Measurements from ENCODE around the gene DNAH7. TPM values are rescaled to one million over a fixed set of nuclear protein-coding genes. Genes with fewer than 3 reads are reported as not detected.

The DNAH7 gene
- polyA plus RNA-seq, 4 donors: under 0.01 to 1.1 (median 0.10) TPM; not detected in 1

DNA sequence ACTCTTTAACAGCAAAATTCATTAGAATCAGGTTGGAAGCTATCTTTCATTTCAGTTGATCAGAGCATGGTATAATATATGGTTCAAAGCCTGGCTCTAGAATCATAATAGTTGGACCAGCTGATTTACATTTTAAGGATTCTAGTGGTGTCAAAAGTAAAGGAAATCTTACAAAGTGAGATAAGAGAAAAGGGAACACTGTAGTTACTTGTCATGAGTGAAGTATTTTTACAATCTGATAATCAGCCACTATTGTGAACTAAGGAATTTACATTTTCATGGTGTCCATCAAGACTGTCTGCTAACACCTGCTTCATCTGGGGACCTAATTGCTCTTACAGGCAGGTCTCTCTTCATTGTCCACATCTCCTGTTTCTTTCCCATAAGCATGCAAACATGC is 250.5 kb downstream of the DNAH7 start:
- no peak overlapping the region for H3K27ac ChIP-seq (ENCODE audit: low read depth in 1 of 3, low read length in 2 of 3)
- FAIRE-seq (no peak), DNase-seq (peak in 1 of 2 donors; percentile 13)
- no peaks in the 10 kb centered on the region for H3K36me3 ChIP-seq (ENCODE audit: control insufficient read depth in 3 of 3, insufficient read depth in 2 of 3, low read depth in 1 of 3, low read length in 3 of 3)
- no peaks in the 10 kb centered on the region for H3K4me1 ChIP-seq (ENCODE audit: control insufficient read depth in 3 of 3, insufficient read depth in 2 of 3, low read depth in 1 of 3, low read length in 2 of 3)
- H3K9me3 ChIP-seq (ENCODE audit: control insufficient read depth in 2 of 2, insufficient read depth in 1 of 2, low read depth in 1 of 2, low read length in 1 of 2): no peaks in the 10 kb centered on the region
- no peak overlapping the region for H3K4me3 ChIP-seq (ENCODE audit: low read depth in 1 of 3, low read length in 3 of 3)
- H3K27me3 ChIP-seq (ENCODE audit: control insufficient read depth in 3 of 3, insufficient read depth in 3 of 3, low read length in 3 of 3): no peaks in the 10 kb centered on the region

DNA sequence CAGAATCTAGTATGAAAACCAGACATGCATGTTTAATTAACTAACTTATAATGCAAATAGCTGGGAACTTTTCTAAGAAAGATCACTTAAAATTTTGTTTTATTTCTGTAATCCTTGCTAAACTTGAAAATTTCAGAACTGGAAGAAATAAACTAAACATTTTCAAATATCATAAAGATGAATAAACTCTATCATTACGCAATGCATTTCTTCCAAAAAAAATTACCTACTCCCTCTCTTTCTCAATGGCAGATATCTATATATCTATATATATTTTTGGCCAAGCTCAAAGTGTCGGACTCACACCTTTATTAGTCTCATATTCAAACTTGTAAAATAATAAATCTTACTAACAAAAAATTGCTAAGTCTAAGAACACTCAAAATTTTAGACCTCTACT is 253.6 kb downstream of the DNAH7 start:
- H3K4me3 ChIP-seq (ENCODE audit: low read depth in 1 of 3, low read length in 3 of 3): no peak overlapping the region
- H3K9me3 ChIP-seq (ENCODE audit: control insufficient read depth in 2 of 2, insufficient read depth in 1 of 2, low read depth in 1 of 2, low read length in 1 of 2): no peaks in the 10 kb centered on the region
- no peaks in the 10 kb centered on the region for H3K4me1 ChIP-seq (ENCODE audit: control insufficient read depth in 3 of 3, insufficient read depth in 2 of 3, low read depth in 1 of 3, low read length in 2 of 3)
- 91 to 96% (median 94%) methylated on average over 2 of the region's 2 CpGs for WGBS, 3 donors
- DNase-seq (no peak), FAIRE-seq (no peak)
- H3K27ac ChIP-seq (ENCODE audit: low read depth in 1 of 3, low read length in 2 of 3): no peak overlapping the region
- H3K27me3 ChIP-seq (ENCODE audit: control insufficient read depth in 3 of 3, insufficient read depth in 3 of 3, low read length in 3 of 3): no peaks in the 10 kb centered on the region
- H3K36me3 ChIP-seq (ENCODE audit: control insufficient read depth in 3 of 3, insufficient read depth in 2 of 3, low read depth in 1 of 3, low read length in 3 of 3): no peaks in the 10 kb centered on the region

DNA sequence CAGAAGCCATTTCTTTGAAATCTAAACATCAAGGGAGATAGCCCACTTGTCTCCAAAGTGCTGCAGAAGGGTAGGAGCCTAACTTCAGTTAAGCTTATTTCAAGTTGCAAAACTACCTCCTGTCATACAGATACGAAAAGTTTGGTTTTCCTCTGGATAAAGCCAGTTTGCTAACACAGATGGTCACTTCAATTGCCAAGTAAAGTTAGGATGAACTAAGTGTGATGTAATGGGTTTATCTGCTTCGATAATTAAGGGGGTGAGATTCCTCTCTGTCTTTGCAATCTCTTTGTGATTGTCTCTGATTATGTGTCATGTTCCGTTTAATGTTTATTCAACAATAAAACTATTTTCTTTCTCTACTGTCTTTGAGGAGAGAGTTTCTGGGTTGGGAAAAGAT is 255.2 kb downstream of the DNAH7 start:
- DNase-seq (no peak), FAIRE-seq (no peak)
- H3K4me1 ChIP-seq (ENCODE audit: control insufficient read depth in 3 of 3, insufficient read depth in 2 of 3, low read depth in 1 of 3, low read length in 2 of 3): no peaks in the 10 kb centered on the region
- H3K4me3 ChIP-seq (ENCODE audit: low read depth in 1 of 3, low read length in 3 of 3): no peak overlapping the region
- no peak overlapping the region for H3K27ac ChIP-seq (ENCODE audit: low read depth in 1 of 3, low read length in 2 of 3)
- no peaks in the 10 kb centered on the region for H3K36me3 ChIP-seq (ENCODE audit: control insufficient read depth in 3 of 3, insufficient read depth in 2 of 3, low read depth in 1 of 3, low read length in 3 of 3)
- H3K9me3 ChIP-seq (ENCODE audit: control insufficient read depth in 2 of 2, insufficient read depth in 1 of 2, low read depth in 1 of 2, low read length in 1 of 2): no peaks in the 10 kb centered on the region
- no peaks in the 10 kb centered on the region for H3K27me3 ChIP-seq (ENCODE audit: control insufficient read depth in 3 of 3, insufficient read depth in 3 of 3, low read length in 3 of 3)
- WGBS, 3 donors: 49 to 58% (median 57%) methylated on average over 3 of the region's 3 CpGs

DNA sequence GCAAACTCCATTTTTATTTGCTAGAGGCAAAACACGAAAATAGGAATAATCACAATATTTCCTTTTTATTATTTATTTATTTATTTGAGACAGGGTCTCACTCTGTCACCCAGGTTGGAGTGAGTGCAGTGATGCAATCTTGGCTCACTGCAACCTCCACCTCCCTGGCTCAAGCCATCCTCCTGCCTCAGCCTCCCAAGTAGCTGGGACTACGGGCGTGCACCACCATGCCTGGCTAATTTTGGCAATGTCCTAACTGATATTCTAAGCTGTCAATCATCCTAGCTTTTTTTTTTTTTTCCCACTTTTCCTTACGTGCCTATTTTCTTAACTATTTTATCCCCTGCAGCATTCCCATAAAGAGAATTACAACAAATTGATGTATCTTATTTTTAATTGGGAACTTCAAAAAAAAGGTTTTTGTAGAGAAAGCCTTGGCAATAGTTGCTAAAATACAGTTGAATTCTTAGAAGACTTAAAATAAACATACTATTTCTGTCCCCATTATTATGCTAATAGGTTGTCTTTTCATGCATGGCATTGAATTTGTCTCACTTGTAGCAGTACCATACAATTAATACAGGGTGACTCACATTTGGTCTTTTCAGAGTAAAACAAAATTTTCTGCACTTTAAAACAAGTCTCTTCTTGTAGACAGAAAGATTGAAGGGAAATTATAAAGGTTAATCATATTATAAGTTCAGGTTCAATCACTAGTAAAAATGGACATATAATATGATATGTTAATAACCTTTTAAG is 258.1 kb downstream of the DNAH7 start:
- DNase-seq (no peak), FAIRE-seq (no peak)
- Histone ChIP-seq H3K27ac (ENCODE audit: low read depth in 1 of 3, low read length in 2 of 3) (no peak overlapping the region), H3K27me3 (ENCODE audit: control insufficient read depth in 3 of 3, insufficient read depth in 3 of 3, low read length in 3 of 3) (no peaks in the 10 kb centered on the region), H3K4me3 (ENCODE audit: low read depth in 1 of 3, low read length in 3 of 3) (no peak overlapping the region), H3K4me1 (ENCODE audit: control insufficient read depth in 3 of 3, insufficient read depth in 2 of 3, low read depth in 1 of 3, low read length in 2 of 3) (no peaks in the 10 kb centered on the region), H3K9me3 (ENCODE audit: control insufficient read depth in 2 of 2, insufficient read depth in 1 of 2, low read depth in 1 of 2, low read length in 1 of 2) (no peaks in the 10 kb centered on the region), H3K36me3 (ENCODE audit: control insufficient read depth in 3 of 3, insufficient read depth in 2 of 3, low read depth in 1 of 3, low read length in 3 of 3) (no peaks in the 10 kb centered on the region)
- 78 to 84% (median 83%) methylated on average over 4 of the region's 4 CpGs for WGBS, 3 donors

DNA sequence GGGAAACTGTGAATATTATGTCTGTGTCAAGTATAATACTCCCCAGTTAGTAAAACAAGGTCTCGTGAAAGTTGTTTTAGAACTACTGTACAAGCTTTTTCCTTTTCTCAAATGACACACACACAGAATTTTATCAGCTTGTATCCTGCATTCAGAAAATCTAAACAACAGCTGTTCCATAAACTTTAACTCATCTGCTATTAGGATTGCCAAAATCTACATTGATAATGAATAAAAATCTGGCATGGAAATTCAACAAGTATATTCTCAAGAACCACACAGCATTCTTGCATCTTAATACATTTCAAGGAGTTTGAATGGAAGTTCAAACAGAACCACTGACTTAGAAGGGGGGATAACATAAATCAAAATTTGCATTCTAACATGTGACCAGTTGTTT is 260.4 kb downstream of the DNAH7 start:
- no peak for DNase-seq
- no peaks in the 10 kb centered on the region for H3K27me3 ChIP-seq (ENCODE audit: control insufficient read depth in 3 of 3, insufficient read depth in 3 of 3, low read length in 3 of 3)
- H3K36me3 ChIP-seq (ENCODE audit: control insufficient read depth in 3 of 3, insufficient read depth in 2 of 3, low read depth in 1 of 3, low read length in 3 of 3): no peaks in the 10 kb centered on the region
- WGBS, 3 donors: 72 to 91% (median 90%) methylated on average over 1 of the region's 1 CpG
- H3K4me3 ChIP-seq (ENCODE audit: low read depth in 1 of 3, low read length in 3 of 3): no peak overlapping the region
- no peak for FAIRE-seq
- H3K9me3 ChIP-seq (ENCODE audit: control insufficient read depth in 2 of 2, insufficient read depth in 1 of 2, low read depth in 1 of 2, low read length in 1 of 2): no peaks in the 10 kb centered on the region
- H3K4me1 ChIP-seq (ENCODE audit: control insufficient read depth in 3 of 3, insufficient read depth in 2 of 3, low read depth in 1 of 3, low read length in 2 of 3): no peaks in the 10 kb centered on the region
- no peak overlapping the region for H3K27ac ChIP-seq (ENCODE audit: low read depth in 1 of 3, low read length in 2 of 3)

DNA sequence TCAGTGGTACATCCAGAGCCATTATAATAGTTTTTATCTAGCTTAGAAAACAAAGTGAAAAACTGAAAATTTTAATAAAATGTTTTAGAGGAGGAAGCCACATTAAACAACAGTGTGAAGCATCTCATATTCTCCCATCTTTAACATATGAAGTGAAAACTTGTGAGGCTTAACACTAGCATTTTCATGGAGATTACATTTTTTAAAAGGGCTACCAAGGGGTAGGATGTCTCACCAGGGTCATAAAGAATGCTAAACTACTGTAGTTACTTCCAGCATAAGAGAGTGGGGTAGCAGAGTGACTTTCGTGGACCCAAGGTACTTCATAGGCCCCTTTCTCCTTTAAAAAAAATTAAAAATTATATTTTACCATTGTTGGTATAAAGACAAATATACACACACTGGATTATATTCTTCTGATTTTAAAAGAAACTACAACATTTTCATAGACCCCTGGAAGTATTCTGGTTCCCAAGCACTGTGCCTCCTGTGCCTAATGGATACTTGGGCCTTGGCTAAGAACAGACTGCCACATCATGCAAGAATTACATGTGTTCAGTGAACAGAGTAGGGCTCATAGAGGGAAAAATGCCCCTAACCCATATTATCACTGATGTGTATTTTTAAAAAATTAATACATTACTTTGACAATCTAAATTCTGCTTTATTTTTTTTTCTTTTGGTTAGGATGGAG is 263.2 kb downstream of the DNAH7 start:
- Histone ChIP-seq H3K27ac (ENCODE audit: low read depth in 1 of 3, low read length in 2 of 3) (no peak overlapping the region), H3K4me1 (ENCODE audit: control insufficient read depth in 3 of 3, insufficient read depth in 2 of 3, low read depth in 1 of 3, low read length in 2 of 3) (no peaks in the 10 kb centered on the region), H3K36me3 (ENCODE audit: control insufficient read depth in 3 of 3, insufficient read depth in 2 of 3, low read depth in 1 of 3, low read length in 3 of 3) (no peaks in the 10 kb centered on the region), H3K27me3 (ENCODE audit: control insufficient read depth in 3 of 3, insufficient read depth in 3 of 3, low read length in 3 of 3) (no peaks in the 10 kb centered on the region), H3K4me3 (ENCODE audit: low read depth in 1 of 3, low read length in 3 of 3) (no peak overlapping the region), H3K9me3 (ENCODE audit: control insufficient read depth in 2 of 2, insufficient read depth in 1 of 2, low read depth in 1 of 2, low read length in 1 of 2) (no peaks in the 10 kb centered on the region)
- FAIRE-seq: no peak
- no peak for DNase-seq
- 81 to 91% (median 88%) methylated on average over 1 of the region's 1 CpG for WGBS, 3 donors

DNA sequence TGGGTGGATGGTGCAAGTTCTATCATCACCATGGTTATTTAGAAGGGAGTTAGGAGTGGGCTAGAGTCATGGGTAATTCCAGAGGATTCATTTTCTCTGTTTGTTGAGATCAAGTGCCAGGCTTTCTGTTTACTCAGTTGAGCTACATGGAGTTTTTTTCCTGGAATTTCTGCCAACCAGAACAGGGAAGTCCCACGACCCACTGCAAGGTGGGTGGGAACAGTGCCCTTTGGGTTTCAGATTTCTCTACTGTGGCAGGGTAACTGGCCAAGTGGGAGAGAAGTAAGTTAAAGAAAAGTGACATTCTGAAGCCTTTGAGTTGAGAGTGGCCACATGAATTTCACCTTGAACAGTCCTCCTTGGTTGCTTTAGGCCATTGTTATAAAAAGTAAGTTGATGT is 272.8 kb downstream of the DNAH7 start:
- no peak for DNase-seq
- no peak overlapping the region for H3K27ac ChIP-seq (ENCODE audit: low read depth in 1 of 3, low read length in 2 of 3)
- no peak overlapping the region for H3K4me3 ChIP-seq (ENCODE audit: low read depth in 1 of 3, low read length in 3 of 3)

DNA sequence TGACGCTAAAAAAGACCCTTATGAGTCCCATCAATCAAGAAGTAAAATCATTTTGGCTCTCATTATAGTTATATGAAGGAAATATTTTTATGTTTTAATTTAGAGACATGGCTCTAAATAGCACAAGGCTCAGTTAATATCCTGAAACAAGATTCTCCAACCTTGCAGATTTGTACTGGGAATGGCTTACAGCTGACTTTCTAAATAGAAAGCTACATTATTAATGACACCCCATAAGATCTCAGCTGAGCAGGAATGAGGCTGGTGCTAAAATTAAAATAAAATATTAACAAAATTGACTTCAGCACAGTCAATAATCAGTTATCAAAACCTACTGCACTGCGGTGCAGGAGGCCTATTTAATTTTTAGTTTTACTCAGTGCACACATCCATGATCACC is 274.8 kb downstream of the DNAH7 start:
- H3K36me3 ChIP-seq (ENCODE audit: control insufficient read depth in 3 of 3, insufficient read depth in 2 of 3, low read depth in 1 of 3, low read length in 3 of 3): no peaks in the 10 kb centered on the region
- H3K4me1 ChIP-seq (ENCODE audit: control insufficient read depth in 3 of 3, insufficient read depth in 2 of 3, low read depth in 1 of 3, low read length in 2 of 3): no peaks in the 10 kb centered on the region
- no peaks in the 10 kb centered on the region for H3K9me3 ChIP-seq (ENCODE audit: control insufficient read depth in 2 of 2, insufficient read depth in 1 of 2, low read depth in 1 of 2, low read length in 1 of 2)
- DNase-seq: no peak
- H3K27ac ChIP-seq (ENCODE audit: low read depth in 1 of 3, low read length in 2 of 3): no peak overlapping the region
- WGBS, 3 donors: 75 to 91% (median 82%) methylated on average over 2 of the region's 2 CpGs
- no peak overlapping the region for H3K4me3 ChIP-seq (ENCODE audit: low read depth in 1 of 3, low read length in 3 of 3)
- H3K27me3 ChIP-seq (ENCODE audit: control insufficient read depth in 3 of 3, insufficient read depth in 3 of 3, low read length in 3 of 3): no peaks in the 10 kb centered on the region
- FAIRE-seq: no peak

More for the DNA sequence above, 272.8 kb downstream of the DNAH7 start:
- no peaks in the 10 kb centered on the region for H3K36me3 ChIP-seq (ENCODE audit: control insufficient read depth in 3 of 3, insufficient read depth in 2 of 3, low read depth in 1 of 3, low read length in 3 of 3)
- no peak for FAIRE-seq
- WGBS, 3 donors: 14 to 47% (median 18%) methylated on average over 1 of the region's 1 CpG
- no peaks in the 10 kb centered on the region for H3K4me1 ChIP-seq (ENCODE audit: control insufficient read depth in 3 of 3, insufficient read depth in 2 of 3, low read depth in 1 of 3, low read length in 2 of 3)
- no peaks in the 10 kb centered on the region for H3K27me3 ChIP-seq (ENCODE audit: control insufficient read depth in 3 of 3, insufficient read depth in 3 of 3, low read length in 3 of 3)
- no peaks in the 10 kb centered on the region for H3K9me3 ChIP-seq (ENCODE audit: control insufficient read depth in 2 of 2, insufficient read depth in 1 of 2, low read depth in 1 of 2, low read length in 1 of 2)

Data from small intestine (tissue), 7 donors.